GM04504 (cell line): ENCODE measurements around the gene SARS1.

Experiments
- DNase-seq: peaks from one replicate; pipeline ENCODE4 v3.0.0-alpha.2; 2012; ENCODE audit warnings: low read depth

Gene SARS1

GRCh38 chr1:109225711-109226445 lies 12.2 kb downstream of the SARS1 start:
- no peak for DNase-seq

GRCh38 chr1:109228167-109228566 lies 14.4 kb downstream of the SARS1 start:
- DNase-seq: no peak

- DNase-seq: no peak
These were observed 15.9 kb downstream of the SARS1 start for GRCh38 chr1:109229531-109230127.

- no peak for DNase-seq
These were observed 17.3 kb downstream of the SARS1 start for GRCh38 chr1:109231066-109231465.

- no peak for DNase-seq
These were observed 21.4 kb downstream of the SARS1 start for GRCh38 chr1:109235137-109235536.

GRCh38 chr1:109237512-109237911 lies 23.8 kb downstream of the SARS1 start:
- DNase-seq: no peak

- no peak for DNase-seq
These were observed 24.7 kb downstream of the SARS1 start for GRCh38 chr1:109238382-109238781.

DNA sequence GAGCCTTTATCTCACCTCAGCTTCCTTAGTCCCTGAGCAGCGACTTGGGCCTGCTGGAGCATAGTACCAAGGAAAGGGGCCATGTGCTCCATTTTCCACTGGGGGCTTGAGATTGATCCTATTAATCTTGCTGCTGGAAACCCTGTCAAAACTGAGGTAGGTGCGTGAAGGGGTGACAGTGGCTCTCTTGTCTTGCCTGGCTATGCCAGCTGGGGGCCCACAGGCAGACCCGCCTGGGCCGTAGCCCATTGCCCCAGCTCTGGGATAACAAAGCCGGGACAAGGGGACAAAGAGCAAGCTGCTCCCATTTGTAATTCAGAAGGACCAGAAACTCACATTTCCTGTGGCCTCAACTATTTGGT lies 25.3 kb downstream of the SARS1 start:
- DNase-seq: no peak

DNA sequence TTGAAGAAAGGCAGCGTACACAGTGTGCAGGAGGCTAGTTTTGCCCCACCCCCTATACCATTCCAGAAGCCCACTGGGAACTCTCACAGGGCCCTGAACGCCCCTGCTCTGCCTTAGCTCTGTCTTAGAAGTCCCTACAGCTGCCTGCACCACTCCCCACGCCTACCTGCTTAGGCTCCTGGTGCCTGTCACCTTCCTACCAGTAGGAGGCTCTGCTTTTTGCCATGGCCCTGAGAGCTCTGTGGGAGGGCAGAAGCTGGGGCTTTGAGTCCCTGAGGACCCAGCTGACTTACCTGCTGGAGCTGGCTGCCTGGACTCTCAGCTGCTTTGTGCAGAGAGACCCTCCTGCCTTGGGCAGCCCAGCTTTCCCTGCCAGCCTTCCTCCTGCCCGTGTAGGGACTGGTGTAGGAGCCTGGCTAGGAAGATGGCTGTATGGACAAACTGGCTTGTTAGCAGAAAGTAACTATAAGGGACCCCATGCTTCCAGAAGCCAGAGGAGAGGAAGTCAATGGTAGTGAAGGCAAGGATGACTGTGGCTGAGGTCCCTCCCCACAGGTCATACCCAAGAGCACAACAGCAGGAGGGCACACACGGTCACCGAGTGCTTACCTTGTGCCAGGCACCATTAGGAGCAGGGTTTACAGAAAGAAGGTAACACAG lies 25.8 kb downstream of the SARS1 start:
- no peak for DNase-seq

GRCh38 chr1:109240158-109241152 lies 26.7 kb downstream of the SARS1 start:
- DNase-seq: peak; percentile 39

GRCh38 chr1:109241344-109241743 lies 27.6 kb downstream of the SARS1 start:
- DNase-seq: no peak

GRCh38 chr1:109241841-109242345 lies 28.2 kb downstream of the SARS1 start:
- DNase-seq: no peak

DNA sequence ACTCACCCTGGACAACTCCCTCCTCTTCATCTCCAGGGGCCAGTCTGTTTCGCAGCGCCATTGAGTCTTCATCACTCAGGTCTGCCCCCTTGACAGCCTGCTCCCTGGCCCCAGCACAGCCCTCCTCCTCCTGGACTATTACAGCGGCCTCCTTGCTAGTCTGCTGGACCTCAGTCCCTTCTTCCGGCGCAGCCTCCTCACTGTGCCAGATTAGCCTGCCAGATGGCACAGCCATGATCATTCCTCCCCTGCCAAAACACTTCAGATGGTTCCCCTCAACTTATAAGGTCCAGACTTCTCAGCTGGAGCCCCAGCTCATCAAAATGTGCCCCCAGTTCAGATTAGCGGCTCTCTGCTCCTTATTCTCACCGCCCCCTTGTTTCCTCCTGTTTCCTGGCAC lies 28.7 kb downstream of the SARS1 start:
- no peak for DNase-seq

DNA sequence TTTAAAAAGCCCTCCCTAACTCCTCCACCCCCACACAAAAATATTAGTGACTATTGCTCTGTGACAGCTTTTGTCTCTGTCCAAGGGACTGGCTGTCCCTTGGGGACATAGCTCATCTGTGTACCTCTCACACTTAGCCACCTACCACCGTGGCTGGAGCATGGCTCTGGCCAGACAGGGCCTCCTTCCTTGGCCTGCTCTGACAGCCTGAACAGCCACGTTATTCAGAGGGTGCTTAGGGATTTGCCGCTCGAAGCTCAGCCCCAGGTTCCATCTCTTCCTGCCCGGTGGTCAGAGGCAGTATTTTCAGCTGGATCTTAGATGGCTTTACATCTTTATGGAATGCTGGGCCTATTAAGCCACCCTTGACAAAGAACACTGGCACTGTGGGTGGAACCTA lies 29.5 kb downstream of the SARS1 start:
- no peak for DNase-seq

GRCh38 chr1:109243860-109244552 lies 30.3 kb downstream of the SARS1 start:
- DNase-seq: no peak

DNA sequence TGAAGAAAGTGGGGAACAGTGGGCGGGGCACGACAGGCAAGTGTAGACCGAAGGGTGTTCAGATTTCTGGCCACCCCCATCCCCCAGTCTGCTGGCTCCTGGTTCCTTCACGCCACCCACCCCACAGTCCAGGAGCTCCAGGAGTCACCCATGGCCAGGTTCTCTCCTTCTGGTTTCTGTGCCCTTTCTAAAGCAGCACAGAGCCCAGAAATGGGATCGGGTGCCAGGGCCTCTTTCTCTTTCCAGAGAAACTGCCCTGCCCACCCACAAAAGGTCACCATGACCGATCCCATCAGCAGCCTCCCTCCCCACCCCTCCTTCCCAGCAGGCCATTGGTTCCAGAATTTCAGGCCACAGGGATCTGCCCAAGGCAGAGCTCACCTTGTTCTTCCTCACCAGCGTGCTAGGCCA lies 32.4 kb downstream of the SARS1 start:
- no peak for DNase-seq

DNA sequence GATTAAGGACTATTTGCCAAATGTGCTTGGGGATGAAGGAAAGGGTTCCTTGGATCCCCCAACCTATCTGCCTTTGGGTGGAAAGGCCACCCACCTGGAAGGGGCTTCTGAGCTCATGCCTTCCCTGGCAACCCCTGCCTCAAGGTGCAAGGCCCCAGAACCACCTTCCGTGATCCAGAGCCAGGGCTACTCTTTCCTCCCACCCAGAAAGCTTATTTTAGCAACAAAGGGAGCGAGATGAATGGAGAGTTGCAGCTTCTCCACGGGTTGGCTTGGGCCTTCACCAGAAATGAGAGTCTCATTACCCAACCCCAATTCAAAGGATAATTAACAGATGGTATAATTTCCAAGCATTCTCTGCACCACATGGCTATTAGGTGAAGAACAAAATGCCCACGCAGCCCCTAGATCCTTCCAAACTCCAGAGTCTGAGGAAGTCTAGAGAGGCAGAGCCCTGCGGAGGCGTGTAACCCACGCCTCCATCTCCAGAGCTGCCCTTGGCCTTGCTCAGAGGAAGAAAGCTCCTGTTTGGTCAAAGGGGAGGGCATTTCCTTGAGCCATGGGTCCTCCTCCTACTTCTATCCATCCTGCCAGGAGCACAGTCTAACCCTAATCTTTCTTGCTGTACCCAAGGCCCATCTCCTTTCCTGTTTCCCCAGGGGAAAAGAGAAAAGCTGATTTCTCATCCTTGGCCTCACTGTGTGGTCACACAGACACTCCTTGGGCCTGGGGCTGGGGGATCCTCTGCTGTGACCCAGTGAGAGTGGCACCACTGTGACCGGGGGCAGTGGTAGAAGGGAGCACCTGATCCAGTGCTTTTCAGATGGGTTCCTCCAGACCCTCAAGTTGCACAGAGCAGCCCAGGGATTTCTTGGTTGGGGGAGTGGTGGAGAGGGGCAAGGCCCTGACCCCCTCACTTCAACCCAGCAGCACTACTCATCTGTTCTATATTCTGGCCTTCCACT lies 34.0 kb downstream of the SARS1 start:
- no peak for DNase-seq

DNA sequence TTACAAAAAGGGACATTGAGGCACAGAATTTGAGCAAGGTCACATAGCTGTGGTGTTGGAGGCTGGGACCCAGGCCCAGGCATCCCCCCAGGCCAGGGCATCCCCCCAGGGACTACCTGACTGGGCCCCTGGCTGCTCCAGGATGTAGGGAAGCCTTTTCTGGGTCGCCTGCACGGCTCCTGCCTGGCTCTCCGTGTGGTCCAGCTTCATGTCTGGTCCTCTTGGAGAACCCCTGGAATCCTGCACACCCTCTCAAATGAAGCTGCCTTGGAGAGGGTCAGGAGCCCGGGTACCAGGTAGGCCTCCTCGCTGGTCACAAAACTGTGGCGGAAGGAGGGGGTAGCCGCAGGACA lies 34.7 kb downstream of the SARS1 start:
- DNase-seq: no peak

DNA sequence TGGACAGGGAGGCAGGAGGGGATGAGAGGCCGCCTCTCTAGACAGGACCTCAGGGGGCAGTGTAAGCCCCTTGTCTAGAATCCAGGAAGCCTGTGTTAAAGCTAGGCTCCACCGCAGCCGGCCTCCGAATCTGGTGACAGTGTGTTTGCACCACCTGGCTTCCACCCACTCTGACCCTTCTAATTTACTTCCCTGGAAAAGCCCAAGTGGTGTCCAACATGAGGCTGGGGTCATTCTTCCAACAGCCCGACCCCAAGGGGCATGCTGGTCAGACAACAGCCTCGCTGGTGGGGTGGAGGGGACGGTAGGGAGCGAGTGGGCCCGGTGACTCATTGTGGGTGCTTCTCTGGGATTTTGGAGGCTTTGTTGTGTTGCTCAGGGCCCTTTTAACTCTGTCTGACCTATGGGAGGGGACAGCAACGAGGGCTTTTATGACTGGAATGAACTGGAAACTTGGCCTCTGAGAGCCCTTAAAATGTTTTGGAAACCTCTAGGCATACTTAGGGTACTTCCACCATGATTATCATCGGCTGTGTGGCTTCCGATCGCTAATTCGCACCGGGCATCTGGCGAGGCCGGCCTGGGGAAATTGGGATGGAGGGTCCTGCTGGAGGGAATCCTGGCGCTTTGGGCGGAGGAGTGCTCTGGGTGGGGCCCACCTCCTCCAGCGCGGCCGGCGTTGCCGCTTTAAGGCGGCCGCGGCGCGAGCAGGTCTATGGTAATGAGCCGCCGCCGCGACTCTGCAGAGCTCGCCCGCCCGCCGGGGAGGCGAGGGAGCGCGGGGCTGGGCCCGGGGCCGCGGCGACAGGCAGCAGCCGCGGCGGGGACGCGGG lies 35.3 kb downstream of the SARS1 start, which contains the start of gene CELSR2:
CELSR2 (plus strand) TSS at position 743 of the 833 bp plus-strand sequence. CDS start 541 bp downstream, outside the sequence.
- DNase-seq: no peak
